Measurements from ENCODE around the gene NDST1. TPM values are rescaled to one million over a fixed set of nuclear protein-coding genes. Genes with fewer than 3 reads are reported as not detected.

The NDST1 gene
- polyA plus RNA-seq, 1 of the 3 experiments (the other 2 are of a cell fraction): 29.2 TPM

- H3K27ac ChIP-seq (ENCODE audit: low read depth in 2 of 2, low read length in 1 of 2): no peak overlapping the region
- H4K20me1 ChIP-seq (ENCODE audit: insufficient read depth): peaks cover 58% of the 10 kb centered on the region
- no peak overlapping the region for H2AFZ ChIP-seq (ENCODE audit: low read depth)
- H3K4me3 ChIP-seq (ENCODE audit: low read depth in 2 of 2, low read length in 1 of 2): no peak overlapping the region
- H3K4me2 ChIP-seq: no peak overlapping the region
- DNase-seq: no peak
- no peaks in the 10 kb centered on the region for H3K9me2 ChIP-seq
- peaks cover 72% of the 10 kb centered on the region for H3K79me2 ChIP-seq (ENCODE audit: insufficient read depth)
- TF ChIP-seq RCOR1 (IDR thresholded peaks at IDR 0.05; ENCODE audit: low read length) (no peak), RXRA (IDR thresholded peaks at IDR 0.05; ENCODE audit: borderline replicate concordance, low read depth) (no peak), TCF12 (IDR thresholded peaks at IDR 0.05) (no peak), POLR2AphosphoS5 (IDR thresholded peaks at IDR 0.05; ENCODE audit: low read depth, low read length) (no peak), MAX (IDR thresholded peaks at IDR 0.05; ENCODE audit: low read depth) (no peak), NFIC (IDR thresholded peaks at IDR 0.05; ENCODE audit: borderline replicate concordance) (no peak), ELF1 (IDR thresholded peaks at IDR 0.05) (no peak), NRF1 (IDR thresholded peaks at IDR 0.05; ENCODE audit: low read depth, low read length) (no peak), TAF1 (IDR thresholded peaks at IDR 0.05; ENCODE audit: borderline replicate concordance, low read depth, low read length) (no peak), MXI1 (IDR thresholded peaks at IDR 0.05; ENCODE audit: low read depth, low read length) (no peak), FOSL2 (IDR thresholded peaks at IDR 0.05; ENCODE audit: borderline replicate concordance, low read depth) (no peak), TEAD4 (IDR thresholded peaks at IDR 0.05; ENCODE audit: borderline replicate concordance, insufficient read depth) (no peak), USF2 (IDR thresholded peaks at IDR 0.05; ENCODE audit: borderline replicate concordance, low read depth, low read length) (no peak), CHD2 (IDR thresholded peaks at IDR 0.05; ENCODE audit: low read length, partially characterized antibody) (no peak), RAD21 (IDR thresholded peaks at IDR 0.05; ENCODE audit: low read length) (no peak), ZBTB33 (IDR thresholded peaks at IDR 0.05; ENCODE audit: borderline replicate concordance, low read depth) (no peak), JUND (IDR thresholded peaks at IDR 0.05) (no peak), MEF2A (IDR thresholded peaks at IDR 0.05; ENCODE audit: borderline replicate concordance, low read depth) (no peak), YY1 (IDR thresholded peaks at IDR 0.05; ENCODE audit: low read depth) (no peak), SMC3 (IDR thresholded peaks at IDR 0.05; ENCODE audit: low read depth, low read length) (no peak)
- ChIA-PET POLR2A (no interaction called here), CTCF (interaction anchor here (2.3 to 2.6 kb wide), 2 partner anchors 41 to 68 kb away, joined by 8 to 11 read pairs; no protein-coding TSS in a partner anchor)
- WGBS (ENCODE audit: low lambda C conversion rate): 96% methylated on average over 17 of the region's 24 CpGs
- H3K36me3 ChIP-seq (replicated peaks in 1 of 2; ENCODE audit: control insufficient read depth in 1 of 2, insufficient read depth in 2 of 2, low read length in 1 of 2): peaks cover 13 to 28% of the 10 kb centered on the region in 2 experiments
- no peaks in the 10 kb centered on the region for H3K27me3 ChIP-seq (ENCODE audit: insufficient read depth)
- H3K9ac ChIP-seq: no peak overlapping the region
- H3F3A ChIP-seq (replicated peaks; ENCODE audit: insufficient read depth): no peaks in the 10 kb centered on the region
- H3K4me1 ChIP-seq (ENCODE audit: control insufficient read depth in 1 of 2, insufficient read depth in 2 of 2, low read depth in 1 of 2, low read length in 1 of 2): peaks cover 0 to 7% of the 10 kb centered on the region in 2 experiments; a peak in 1 of 4 replicates
- no peaks in the 10 kb centered on the region for H3K9me3 ChIP-seq
Measured at GRCh38 chr5:150527808-150528207, 19.9 kb downstream of the NDST1 start.
